ENCODE measurements around the gene RAPGEF1.

The RAPGEF1 gene

DNA sequence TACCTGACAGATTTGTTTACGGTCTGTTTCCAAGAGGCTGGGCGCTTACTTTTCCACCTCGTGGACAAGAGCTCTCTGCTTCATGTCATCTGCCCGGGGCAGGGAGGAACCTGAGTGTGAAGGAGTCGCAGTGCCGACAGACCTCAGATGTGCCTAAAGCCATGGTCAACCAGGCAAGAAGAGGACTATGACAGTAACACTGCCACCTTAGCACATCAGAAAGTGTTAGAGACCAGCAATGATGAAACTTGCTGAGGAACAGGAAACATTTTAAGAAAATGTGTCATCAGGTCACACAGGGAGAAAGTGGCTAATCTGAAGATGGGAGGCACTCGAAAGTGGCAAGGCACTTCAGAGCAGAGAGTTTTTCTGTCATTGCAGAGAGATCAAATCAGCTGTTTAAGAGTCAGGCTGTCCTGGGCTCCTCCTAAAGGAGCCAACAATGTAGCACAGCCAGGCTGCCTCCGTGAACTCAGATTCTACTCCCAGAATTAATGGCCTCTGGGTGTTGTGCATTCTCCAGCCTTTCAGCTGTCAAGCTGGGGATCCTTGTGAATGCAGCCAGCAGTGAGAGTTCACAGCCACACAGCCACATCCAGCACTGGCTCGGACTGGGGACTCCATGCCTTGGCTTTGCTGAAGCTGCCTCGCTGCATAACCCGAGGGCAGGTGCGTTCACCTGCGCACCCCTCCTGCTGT, 94.6 kb downstream of the RAPGEF1 start:
- DNase-seq (ENCODE audit: low read depth) = no peak
- H3K4me3 ChIP-seq (ENCODE audit: low read depth, low read length) = no peak overlapping the region
- TF ChIP-seq, protein P1, sequence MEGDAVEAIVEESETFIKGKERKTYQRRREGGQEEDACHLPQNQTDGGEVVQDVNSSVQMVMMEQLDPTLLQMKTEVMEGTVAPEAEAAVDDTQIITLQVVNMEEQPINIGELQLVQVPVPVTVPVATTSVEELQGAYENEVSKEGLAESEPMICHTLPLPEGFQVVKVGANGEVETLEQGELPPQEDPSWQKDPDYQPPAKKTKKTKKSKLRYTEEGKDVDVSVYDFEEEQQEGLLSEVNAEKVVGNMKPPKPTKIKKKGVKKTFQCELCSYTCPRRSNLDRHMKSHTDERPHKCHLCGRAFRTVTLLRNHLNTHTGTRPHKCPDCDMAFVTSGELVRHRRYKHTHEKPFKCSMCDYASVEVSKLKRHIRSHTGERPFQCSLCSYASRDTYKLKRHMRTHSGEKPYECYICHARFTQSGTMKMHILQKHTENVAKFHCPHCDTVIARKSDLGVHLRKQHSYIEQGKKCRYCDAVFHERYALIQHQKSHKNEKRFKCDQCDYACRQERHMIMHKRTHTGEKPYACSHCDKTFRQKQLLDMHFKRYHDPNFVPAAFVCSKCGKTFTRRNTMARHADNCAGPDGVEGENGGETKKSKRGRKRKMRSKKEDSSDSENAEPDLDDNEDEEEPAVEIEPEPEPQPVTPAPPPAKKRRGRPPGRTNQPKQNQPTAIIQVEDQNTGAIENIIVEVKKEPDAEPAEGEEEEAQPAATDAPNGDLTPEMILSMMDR (IDR thresholded peaks at IDR 0.05; ENCODE audit: low read depth, low read length, missing control alignments) = no peak

DNA sequence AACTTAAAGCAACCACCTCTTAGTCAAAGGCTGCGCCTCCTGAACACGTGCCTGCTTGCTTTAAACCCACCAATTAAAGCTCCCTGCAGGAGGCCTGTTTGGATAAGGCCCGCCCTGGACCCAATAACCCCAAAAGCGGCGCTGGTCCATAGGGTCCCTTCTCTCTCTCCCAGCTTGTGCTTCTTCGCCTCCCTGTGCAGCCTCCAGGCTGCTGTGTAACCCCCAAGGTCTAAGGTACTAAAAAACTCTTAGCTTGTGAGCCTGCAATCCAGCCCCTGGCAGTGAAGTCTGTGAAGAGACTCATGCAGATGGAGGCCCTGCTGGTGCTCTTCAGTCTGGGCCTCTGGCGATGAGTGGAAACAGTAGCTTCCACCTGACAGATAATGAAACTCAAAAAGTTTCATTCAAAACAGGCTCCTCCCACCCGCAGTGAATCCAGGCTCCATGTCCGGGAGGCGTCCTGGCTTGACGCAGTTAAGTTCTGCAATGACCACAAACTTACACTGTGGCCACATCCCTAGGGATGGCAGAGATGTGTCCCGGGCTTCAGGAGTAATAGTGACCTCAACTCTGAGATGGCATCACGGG, 97.3 kb downstream of the RAPGEF1 start:
- DNase-seq (ENCODE audit: low read depth) = no peak
- TF ChIP-seq, protein P1 (IDR thresholded peaks at IDR 0.05; ENCODE audit: low read depth, low read length, missing control alignments) = no peak

DNA sequence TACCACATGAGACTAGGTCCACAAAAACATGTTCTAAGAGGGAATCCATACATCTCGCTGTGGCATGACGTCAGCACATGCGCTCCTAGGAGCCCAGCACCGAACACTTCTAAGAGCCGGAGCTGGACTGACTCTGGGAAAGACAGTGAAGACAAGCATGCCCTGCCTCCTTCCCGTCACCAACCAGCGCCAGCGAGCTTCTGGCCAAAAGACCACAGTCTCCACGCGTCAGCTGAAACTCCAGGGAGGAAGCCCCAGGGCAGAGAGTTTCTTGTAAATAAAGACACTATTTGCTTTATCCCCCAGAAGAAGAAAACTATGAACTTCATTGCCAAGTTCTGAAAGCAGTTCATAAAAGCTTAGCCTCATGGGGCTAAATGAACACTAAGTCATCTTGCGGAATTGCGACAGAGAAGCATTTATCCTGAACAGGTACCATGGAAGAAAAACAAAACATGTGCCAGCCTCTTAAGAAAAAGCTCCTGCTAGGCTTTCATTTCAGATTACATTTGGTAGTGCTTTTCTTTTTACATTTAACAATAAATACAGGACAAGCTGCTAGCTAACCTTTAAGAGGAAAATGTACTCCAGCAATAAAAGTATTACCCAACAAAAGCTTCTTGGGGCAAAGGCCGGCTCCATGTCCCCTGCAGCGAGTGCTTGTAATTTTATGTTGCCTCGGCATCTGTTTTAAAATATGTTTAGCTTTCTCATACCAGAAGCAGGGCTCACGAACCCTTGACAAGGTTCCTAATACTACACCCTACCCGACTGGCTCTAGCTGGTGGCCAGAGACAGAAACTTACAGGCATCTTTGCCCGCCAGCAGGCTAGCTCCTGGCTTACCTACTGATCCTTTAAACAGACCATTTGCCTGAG, 98.0 kb downstream of the RAPGEF1 start:
- TF ChIP-seq, protein P1 (IDR thresholded peaks at IDR 0.05; ENCODE audit: low read depth, low read length, missing control alignments) = no peak
- no peak overlapping the region for H3K4me3 ChIP-seq (ENCODE audit: low read depth, low read length)
- DNase-seq (ENCODE audit: low read depth) = no peak

More for the DNA sequence above, 97.3 kb downstream of the RAPGEF1 start:
- H3K4me3 ChIP-seq (ENCODE audit: low read depth, low read length) = no peak overlapping the region

DNA sequence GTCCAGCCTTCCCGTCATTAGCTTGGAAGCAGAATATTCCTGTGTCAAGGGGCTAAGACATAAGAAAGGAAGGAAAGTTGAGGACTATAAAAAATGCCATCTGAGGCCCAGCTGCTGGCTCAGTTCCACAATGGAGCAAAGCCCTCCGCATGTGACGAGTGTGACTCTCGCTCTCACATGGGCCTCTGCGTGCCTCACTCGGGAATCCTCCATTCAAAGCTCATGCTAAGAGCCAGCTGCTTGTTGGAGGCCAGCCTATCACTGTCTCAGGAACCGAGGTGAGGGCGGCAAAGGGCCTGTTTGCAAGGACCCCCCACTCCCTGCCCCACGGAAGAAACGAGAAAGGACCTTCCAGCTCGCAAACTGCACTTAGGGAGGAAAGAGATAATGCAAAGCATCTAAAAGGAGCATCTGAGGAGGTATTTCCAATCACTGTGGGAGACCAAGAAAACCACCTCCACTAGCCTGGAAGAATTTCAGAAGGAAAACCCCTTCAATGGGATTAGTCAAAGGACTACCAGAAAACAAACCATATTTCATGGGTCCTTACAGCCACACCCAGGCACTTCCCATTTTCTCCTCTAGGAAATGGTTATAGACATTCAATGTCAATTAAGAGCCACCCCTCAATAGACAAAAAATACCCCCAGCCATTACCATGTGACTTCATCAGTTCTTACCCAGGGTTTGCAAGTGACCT, 99.3 kb downstream of the RAPGEF1 start:
- no peak overlapping the region for H3K4me3 ChIP-seq (ENCODE audit: low read depth, low read length)
- TF ChIP-seq, protein P1 (IDR thresholded peaks at IDR 0.05; ENCODE audit: low read depth, low read length, missing control alignments) = no peak
- no peak for DNase-seq (ENCODE audit: low read depth)

DNA sequence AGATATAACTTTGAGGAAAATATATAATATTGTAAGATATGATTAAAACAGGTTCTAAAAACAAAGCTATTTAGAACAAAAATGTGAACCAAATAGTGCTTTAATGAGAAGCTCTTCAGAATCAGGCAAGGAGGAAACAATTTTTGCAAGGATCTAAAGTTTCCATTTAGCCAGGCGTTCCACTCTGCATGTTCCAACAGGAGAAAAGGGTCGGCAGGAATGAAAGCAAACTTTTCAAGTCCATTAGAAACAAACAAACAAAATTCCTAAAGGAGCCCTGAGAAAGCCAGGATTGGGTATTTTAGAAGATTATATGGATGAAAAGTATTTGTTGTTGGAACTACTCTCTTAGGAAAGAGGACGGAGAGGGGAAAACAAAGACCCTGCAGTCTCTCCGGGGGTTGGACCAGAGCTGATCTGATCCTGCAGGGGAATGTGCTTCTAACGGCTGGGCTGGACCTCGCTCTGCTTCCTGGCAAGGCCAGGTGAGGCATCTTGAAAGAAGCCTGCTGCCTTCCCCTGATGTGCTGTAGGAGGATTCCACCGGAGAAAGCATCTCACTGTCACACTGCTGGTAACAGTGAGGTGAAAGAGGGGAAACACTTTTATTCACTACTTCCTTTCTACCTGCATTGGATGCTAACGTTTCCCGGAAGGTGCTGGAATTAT, 100.0 kb downstream of the RAPGEF1 start:
- H3K4me3 ChIP-seq (ENCODE audit: low read depth, low read length) = no peak overlapping the region
- TF ChIP-seq, protein P1 (IDR thresholded peaks at IDR 0.05; ENCODE audit: low read depth, low read length, missing control alignments) = no peak
- DNase-seq (ENCODE audit: low read depth) = no peak

DNA sequence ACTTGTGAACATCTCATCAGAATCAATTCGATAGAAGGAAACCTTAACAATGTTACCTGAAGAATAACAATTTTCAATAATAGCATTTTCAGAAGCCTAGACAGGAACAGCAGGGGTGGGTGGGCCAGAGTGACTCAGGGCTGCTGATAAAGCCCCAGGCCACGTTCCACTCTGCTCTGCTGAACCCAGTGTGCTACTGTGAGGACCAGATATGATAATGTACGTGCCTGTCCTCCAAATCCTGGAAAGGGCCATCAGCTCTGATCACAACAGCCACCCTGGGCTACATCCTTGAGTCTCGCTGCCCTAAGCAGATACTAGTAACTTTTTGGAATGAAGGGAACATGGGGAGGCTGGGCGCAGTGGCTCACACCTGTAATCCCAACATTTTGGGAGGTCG, 103.3 kb downstream of the RAPGEF1 start:
- no peak for DNase-seq (ENCODE audit: low read depth)
- no peak overlapping the region for H3K4me3 ChIP-seq (ENCODE audit: low read depth, low read length)
- TF ChIP-seq, protein P1 (IDR thresholded peaks at IDR 0.05; ENCODE audit: low read depth, low read length, missing control alignments) = no peak
